GM23338 (cell line): ENCODE data around the gene UBA1. TPM values are rescaled to one million over a fixed set of nuclear protein-coding genes. Genes with fewer than 3 reads are reported as not detected.
A peak's percentile ranks its signal among the peaks of the same experiment; 100 is the strongest.

Experiments
- ATAC-seq: fragments of 200-7000 bp; cut with Tn5 transposase; 3 replicates; pipeline ENCODE4 v1.9.1; 2020
- DNase-seq: peaks from one replicate; pipeline ENCODE4 v3.0.0-alpha.2; 2015; ENCODE audit warnings: low spot score
- H2AFZ ChIP-seq: fragments of 200-600 bp; sonication (generic); 2 replicates; pipeline ENCODE4 v1.8.0; 2016; ENCODE audit warnings: antibody characterized with exemption, mild to moderate bottlenecking, moderate library complexity
- H3F3A ChIP-seq: fragments of 200-600 bp; sonication (generic); replicated peaks from 2 replicates; pipeline ENCODE4 v1.8.0; 2017; ENCODE audit warnings: antibody characterized with exemption, mixed run types, low read depth
- H3K27ac ChIP-seq: fragments of 200-600 bp; sonication (generic); 2 replicates; pipeline ENCODE4 v1.6.1; 2016; ENCODE audit warnings: low read depth
- H3K27me3 ChIP-seq: fragments of 200-600 bp; sonication (generic); 2 replicates; pipeline ENCODE4 v1.8.0; 2016; ENCODE audit warnings: mild to moderate bottlenecking, mixed run types, moderate library complexity; ENCODE audit not compliant: insufficient read depth
- H3K36me3 ChIP-seq: fragments of 200-600 bp; sonication (generic); 2 replicates; pipeline ENCODE4 v1.8.0; 2016; ENCODE audit warnings: mild to moderate bottlenecking; ENCODE audit not compliant: insufficient read depth
- H3K4me1 ChIP-seq: fragments of 200-600 bp; sonication (generic); 2 replicates; pipeline ENCODE4 v1.8.0; 2016; ENCODE audit warnings: mild to moderate bottlenecking, moderate library complexity; ENCODE audit not compliant: insufficient read depth
- H3K4me2 ChIP-seq: fragments of 200-600 bp; sonication (generic); 2 replicates; pipeline ENCODE4 v1.7.1; 2017; ENCODE audit warnings: mixed run types
- H3K4me3 ChIP-seq: fragments of 200-600 bp; sonication (generic); 2 replicates; pipeline ENCODE4 v1.6.1; 2016; ENCODE audit warnings: mixed run types
- H3K79me2 ChIP-seq: fragments of 200-600 bp; sonication (generic); replicated peaks from 2 replicates; pipeline ENCODE4 v1.8.0; 2017; ENCODE audit warnings: mild to moderate bottlenecking; ENCODE audit not compliant: insufficient read depth
- H3K9me2 ChIP-seq: fragments of 200-600 bp; sonication (generic); 2 replicates; pipeline ENCODE4 v1.8.0; 2017; ENCODE audit not compliant: insufficient read depth
- H4K20me1 ChIP-seq: fragments of 200-600 bp; sonication (generic); replicated peaks from 2 replicates; pipeline ENCODE4 v1.8.0; 2017; ENCODE audit warnings: mild to moderate bottlenecking; ENCODE audit not compliant: insufficient read depth
- H3K27ac Mint-ChIP-seq: 2 replicates; pipeline ENCODE4 v1.8.0; 2020; ENCODE audit warnings: inconsistent platforms, mild to moderate bottlenecking, moderate library complexity, mixed read lengths
- H3K27me3 Mint-ChIP-seq: 3 replicates; pipeline ENCODE4 v1.8.0; 2022; ENCODE audit warnings: low read depth, mild to moderate bottlenecking, moderate library complexity, mixed read lengths, inconsistent platforms; ENCODE audit not compliant: insufficient read depth, poor library complexity
- H3K36me3 Mint-ChIP-seq: 3 replicates; pipeline ENCODE4 v1.8.0; 2021; ENCODE audit warnings: low read depth, mild to moderate bottlenecking, inconsistent platforms, moderate library complexity, mixed read lengths
- H3K4me1 Mint-ChIP-seq: 3 replicates; pipeline ENCODE4 v1.8.0; 2020; ENCODE audit warnings: mild to moderate bottlenecking, inconsistent platforms, mixed read lengths
- H3K4me3 Mint-ChIP-seq: 3 replicates; pipeline ENCODE4 v1.8.0; 2021; ENCODE audit warnings: moderate library complexity, mild to moderate bottlenecking, inconsistent platforms, mixed read lengths
- H3K9me3 Mint-ChIP-seq: 3 replicates; pipeline ENCODE4 v1.8.0; 2020; ENCODE audit warnings: moderate library complexity, mild to moderate bottlenecking, inconsistent platforms, mixed read lengths
- CREB1 ChIP-seq: fragments of 250-450 bp; sonication (Bioruptor Pico); IDR thresholded peaks from 2 replicates; pipeline ENCODE4 v1.5.0; 2020; ENCODE audit warnings: low read depth, mild to moderate bottlenecking, moderate library complexity
- CTCF ChIP-seq, 2 experiments: fragments of 200-600 bp in 1 of 2; sonication (generic) in 1 of 2; conservative IDR thresholded peaks; 2 replicates each; pipeline versions ENCODE4 v1.5.1 to v1.6.1; 2016 to 2017; ENCODE audit warnings: antibody characterized with exemption in 2 of 2, low read depth in 2 of 2, mild to moderate bottlenecking in 2 of 2, moderate library complexity in 1 of 2
- EZH2 ChIP-seq: fragments of 200-600 bp; sonication (generic); IDR thresholded peaks from one replicate; pipeline ENCODE4 v1.8.0; 2017; ENCODE audit warnings: antibody characterized with exemption, mild to moderate bottlenecking, low read depth; ENCODE audit not compliant: unreplicated experiment
- JUNB ChIP-seq: IDR thresholded peaks from one replicate; pipeline ENCODE4 v1.6.1; 2016; ENCODE audit warnings: antibody characterized with exemption; ENCODE audit not compliant: unreplicated experiment
- NANOG ChIP-seq: IDR thresholded peaks from 2 replicates; pipeline ENCODE4 v1.6.1; 2016; ENCODE audit warnings: antibody characterized with exemption, borderline replicate concordance
- REST ChIP-seq: IDR thresholded peaks from one replicate; pipeline ENCODE4 v1.6.1; 2018; ENCODE audit warnings: antibody characterized with exemption; ENCODE audit not compliant: unreplicated experiment
- STAT1 ChIP-seq: IDR thresholded peaks from one replicate; pipeline ENCODE4 v1.6.1; 2016; ENCODE audit warnings: antibody characterized with exemption; ENCODE audit not compliant: unreplicated experiment
- ZNF331 ChIP-seq: fragments of 250-450 bp; sonication (Bioruptor Pico); IDR thresholded peaks from 2 replicates; pipeline ENCODE4 v1.5.0; 2020; ENCODE audit warnings: low read depth, mild to moderate bottlenecking, moderate library complexity
- polyA plus RNA-seq: library from polyadenylated mRNA; unstranded; fragments of >200 nt; fragmentation: Nextera tagmentation; extraction: Ambion mirVana; gene quantifications from 2 replicates; pipeline ENCODE4 v1.2.1, GENCODE V29; 2016
- total RNA-seq: library from RNA; depleted of rRNA; stranded (reverse); fragments of >200 nt; shearing (Covaris generic); gene quantifications from 2 replicates; pipeline ENCODE4 v1.2.3, GENCODE V29; 2014
- TF ChIP-seq, protein P1 (sequence below): fragments of 250-450 bp; sonication (Bioruptor Pico); IDR thresholded peaks from 2 replicates; pipeline ENCODE4 v1.5.0; 2020; ENCODE audit warnings: mild to moderate bottlenecking, moderate library complexity

Gene UBA1
- total and polyA plus RNA-seq, 2 experiments from 2014 or later, result 104 to 377 TPM

DNA sequence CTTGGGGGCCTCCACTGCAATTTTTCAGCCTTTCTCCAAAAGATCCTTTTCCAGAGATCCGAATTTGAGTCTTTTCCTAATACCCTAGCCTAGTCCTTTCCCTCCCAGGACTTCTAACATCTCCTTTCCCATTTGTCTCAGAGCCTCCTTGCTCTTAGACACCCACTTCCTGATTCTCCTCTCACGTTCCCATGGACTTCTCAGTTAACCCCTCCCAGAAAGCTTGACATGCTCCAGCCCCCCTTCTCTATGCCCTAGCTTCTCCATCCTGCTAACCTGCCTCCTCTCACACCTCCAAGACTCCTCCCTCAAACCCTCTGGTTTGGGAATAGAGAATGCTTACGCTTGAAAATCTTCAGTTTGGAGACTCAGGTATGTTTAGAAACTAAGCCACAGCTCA is 2.5 kb downstream of the UBA1 start:
- Mint-ChIP-seq H3K36me3 (peaks cover 66% of the 10 kb centered on the region), H3K9me3 (no peaks in the 10 kb centered on the region), H3K27ac (peak overlapping the region; percentile 63), H3K4me3 (peak overlapping the region; percentile 94), H3K27me3 (peaks cover 30% of the 10 kb centered on the region), H3K4me1 (peaks cover 49% of the 10 kb centered on the region)
- Histone ChIP-seq H3K79me2 (peaks cover 49% of the 10 kb centered on the region), H3K27ac (no peak overlapping the region), H3K4me3 (peak overlapping the region; percentile 82), H3K9me2 (no peaks in the 10 kb centered on the region), H4K20me1 (peaks cover 8% of the 10 kb centered on the region), H2AFZ (no peak overlapping the region), H3F3A (no peaks in the 10 kb centered on the region), H3K4me2 (peak overlapping the region; percentile 69), H3K27me3 (no peaks in the 10 kb centered on the region), H3K4me1 (peaks cover 28% of the 10 kb centered on the region), H3K36me3 (peaks cover 16% of the 10 kb centered on the region)
- ATAC-seq (no peak), DNase-seq (no peak)
- no peak for TF ChIP-seq JUNB

DNA sequence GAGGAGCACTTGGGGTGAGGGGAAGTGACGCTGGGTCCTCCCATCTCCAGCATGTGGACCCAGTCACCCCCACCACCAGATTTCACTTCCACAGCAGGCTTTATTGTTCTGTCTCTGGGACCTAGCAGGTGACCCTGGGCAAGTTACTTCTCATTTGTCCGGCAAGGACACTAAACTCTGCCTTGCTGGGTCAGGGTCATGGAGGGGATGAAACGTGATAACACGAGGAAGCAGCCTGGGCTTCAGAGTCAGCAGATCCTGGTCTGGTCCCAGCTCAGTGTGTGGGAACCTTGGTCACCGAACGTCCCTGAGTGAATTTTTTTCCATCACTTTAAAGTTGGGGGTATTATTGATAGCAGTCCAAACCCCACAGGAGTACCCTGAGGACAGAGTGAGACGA is 3.9 kb downstream of the UBA1 start:
- Histone ChIP-seq H3K79me2 (peaks cover 44% of the 10 kb centered on the region), H3K27ac (peak overlapping the region; percentile 84), H3K4me1 (peaks cover 27% of the 10 kb centered on the region), H3F3A (no peaks in the 10 kb centered on the region), H4K20me1 (peaks cover 8% of the 10 kb centered on the region), H3K4me3 (peak overlapping the region; percentile 82; the same call in 1 of the 2 replicates), H2AFZ (no peak overlapping the region), H3K4me2 (peak overlapping the region; percentile 69), H3K9me2 (no peaks in the 10 kb centered on the region), H3K36me3 (peaks cover 19% of the 10 kb centered on the region), H3K27me3 (no peaks in the 10 kb centered on the region)
- Mint-ChIP-seq H3K9me3 (no peaks in the 10 kb centered on the region), H3K4me3 (peak overlapping the region; percentile 94; the same call in 1 of the 3 replicates), H3K36me3 (peaks cover 80% of the 10 kb centered on the region), H3K27me3 (peaks cover 29% of the 10 kb centered on the region), H3K4me1 (peaks cover 48% of the 10 kb centered on the region), H3K27ac (no peak overlapping the region)
- DNase-seq (no peak), ATAC-seq (no peak)
- TF ChIP-seq EZH2 (no peak), ZNF331 (CRISPR knock-in tag) (no peak), CREB1 (CRISPR knock-in tag) (no peak), REST (no peak), CTCF (conservative IDR thresholded peaks at IDR 0.05; ENCODE audit: low read depth in 2 of 2) (no peak), STAT1 (no peak), NANOG (no peak)
- TF ChIP-seq, protein P1, sequence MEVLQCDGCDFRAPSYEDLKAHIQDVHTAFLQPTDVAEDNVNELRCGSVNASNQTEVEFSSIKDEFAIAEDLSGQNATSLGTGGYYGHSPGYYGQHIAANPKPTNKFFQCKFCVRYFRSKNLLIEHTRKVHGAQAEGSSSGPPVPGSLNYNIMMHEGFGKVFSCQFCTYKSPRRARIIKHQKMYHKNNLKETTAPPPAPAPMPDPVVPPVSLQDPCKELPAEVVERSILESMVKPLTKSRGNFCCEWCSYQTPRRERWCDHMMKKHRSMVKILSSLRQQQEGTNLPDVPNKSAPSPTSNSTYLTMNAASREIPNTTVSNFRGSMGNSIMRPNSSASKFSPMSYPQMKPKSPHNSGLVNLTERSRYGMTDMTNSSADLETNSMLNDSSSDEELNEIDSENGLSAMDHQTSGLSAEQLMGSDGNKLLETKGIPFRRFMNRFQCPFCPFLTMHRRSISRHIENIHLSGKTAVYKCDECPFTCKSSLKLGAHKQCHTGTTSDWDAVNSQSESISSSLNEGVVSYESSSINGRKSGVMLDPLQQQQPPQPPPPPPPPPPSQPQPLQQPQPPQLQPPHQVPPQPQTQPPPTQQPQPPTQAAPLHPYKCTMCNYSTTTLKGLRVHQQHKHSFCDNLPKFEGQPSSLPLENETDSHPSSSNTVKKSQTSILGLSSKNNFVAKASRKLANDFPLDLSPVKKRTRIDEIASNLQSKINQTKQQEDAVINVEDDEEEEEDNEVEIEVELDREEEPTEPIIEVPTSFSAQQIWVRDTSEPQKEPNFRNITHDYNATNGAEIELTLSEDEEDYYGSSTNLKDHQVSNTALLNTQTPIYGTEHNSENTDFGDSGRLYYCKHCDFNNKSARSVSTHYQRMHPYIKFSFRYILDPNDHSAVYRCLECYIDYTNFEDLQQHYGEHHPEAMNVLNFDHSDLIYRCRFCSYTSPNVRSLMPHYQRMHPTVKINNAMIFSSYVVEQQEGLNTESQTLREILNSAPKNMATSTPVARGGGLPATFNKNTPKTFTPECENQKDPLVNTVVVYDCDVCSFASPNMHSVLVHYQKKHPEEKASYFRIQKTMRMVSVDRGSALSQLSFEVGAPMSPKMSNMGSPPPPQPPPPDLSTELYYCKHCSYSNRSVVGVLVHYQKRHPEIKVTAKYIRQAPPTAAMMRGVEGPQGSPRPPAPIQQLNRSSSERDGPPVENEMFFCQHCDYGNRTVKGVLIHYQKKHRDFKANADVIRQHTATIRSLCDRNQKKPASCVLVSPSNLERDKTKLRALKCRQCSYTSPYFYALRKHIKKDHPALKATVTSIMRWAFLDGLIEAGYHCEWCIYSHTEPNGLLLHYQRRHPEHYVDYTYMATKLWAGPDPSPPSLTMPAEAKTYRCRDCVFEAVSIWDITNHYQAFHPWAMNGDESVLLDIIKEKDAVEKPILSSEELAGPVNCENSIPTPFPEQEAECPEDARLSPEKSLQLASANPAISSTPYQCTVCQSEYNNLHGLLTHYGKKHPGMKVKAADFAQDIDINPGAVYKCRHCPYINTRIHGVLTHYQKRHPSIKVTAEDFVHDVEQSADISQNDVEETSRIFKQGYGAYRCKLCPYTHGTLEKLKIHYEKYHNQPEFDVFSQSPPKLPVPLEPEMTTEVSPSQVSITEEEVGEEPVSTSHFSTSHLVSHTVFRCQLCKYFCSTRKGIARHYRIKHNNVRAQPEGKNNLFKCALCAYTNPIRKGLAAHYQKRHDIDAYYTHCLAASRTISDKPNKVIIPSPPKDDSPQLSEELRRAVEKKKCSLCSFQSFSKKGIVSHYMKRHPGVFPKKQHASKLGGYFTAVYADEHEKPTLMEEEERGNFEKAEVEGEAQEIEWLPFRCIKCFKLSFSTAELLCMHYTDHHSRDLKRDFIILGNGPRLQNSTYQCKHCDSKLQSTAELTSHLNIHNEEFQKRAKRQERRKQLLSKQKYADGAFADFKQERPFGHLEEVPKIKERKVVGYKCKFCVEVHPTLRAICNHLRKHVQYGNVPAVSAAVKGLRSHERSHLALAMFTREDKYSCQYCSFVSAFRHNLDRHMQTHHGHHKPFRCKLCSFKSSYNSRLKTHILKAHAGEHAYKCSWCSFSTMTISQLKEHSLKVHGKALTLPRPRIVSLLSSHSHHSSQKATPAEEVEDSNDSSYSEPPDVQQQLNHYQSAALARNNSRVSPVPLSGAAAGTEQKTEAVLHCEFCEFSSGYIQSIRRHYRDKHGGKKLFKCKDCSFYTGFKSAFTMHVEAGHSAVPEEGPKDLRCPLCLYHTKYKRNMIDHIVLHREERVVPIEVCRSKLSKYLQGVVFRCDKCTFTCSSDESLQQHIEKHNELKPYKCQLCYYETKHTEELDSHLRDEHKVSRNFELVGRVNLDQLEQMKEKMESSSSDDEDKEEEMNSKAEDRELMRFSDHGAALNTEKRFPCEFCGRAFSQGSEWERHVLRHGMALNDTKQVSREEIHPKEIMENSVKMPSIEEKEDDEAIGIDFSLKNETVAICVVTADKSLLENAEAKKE (CRISPR knock-in tag), result no peak
